AG09309 (cell line): ENCODE measurements around the gene USP34.
"Not testable (repeated sequence)": the region's sequence is repeated elsewhere in the genome, so short reads cannot be mapped to it uniquely, and the experiment has no call there.

Experiments used
- DNase-seq: peaks from one replicate; pipeline ENCODE4 v3.0.0-alpha.2; 2010; ENCODE audit warnings: low read depth
- H3K4me3 ChIP-seq: 2 replicates; pipeline ENCODE4 v1.5.1; 2011; ENCODE audit warnings: mild to moderate bottlenecking, low read depth, low read length, moderate library complexity; ENCODE audit not compliant: control insufficient read depth
- TF ChIP-seq, protein P1 (sequence below): IDR thresholded peaks from 2 replicates; pipeline ENCODE4 v1.5.1; 2011; ENCODE audit warnings: mild to moderate bottlenecking, low read depth, low read length, inconsistent platforms; ENCODE audit not compliant: insufficient read depth, control insufficient read depth; ENCODE audit errors: missing control alignments

The USP34 gene

DNA sequence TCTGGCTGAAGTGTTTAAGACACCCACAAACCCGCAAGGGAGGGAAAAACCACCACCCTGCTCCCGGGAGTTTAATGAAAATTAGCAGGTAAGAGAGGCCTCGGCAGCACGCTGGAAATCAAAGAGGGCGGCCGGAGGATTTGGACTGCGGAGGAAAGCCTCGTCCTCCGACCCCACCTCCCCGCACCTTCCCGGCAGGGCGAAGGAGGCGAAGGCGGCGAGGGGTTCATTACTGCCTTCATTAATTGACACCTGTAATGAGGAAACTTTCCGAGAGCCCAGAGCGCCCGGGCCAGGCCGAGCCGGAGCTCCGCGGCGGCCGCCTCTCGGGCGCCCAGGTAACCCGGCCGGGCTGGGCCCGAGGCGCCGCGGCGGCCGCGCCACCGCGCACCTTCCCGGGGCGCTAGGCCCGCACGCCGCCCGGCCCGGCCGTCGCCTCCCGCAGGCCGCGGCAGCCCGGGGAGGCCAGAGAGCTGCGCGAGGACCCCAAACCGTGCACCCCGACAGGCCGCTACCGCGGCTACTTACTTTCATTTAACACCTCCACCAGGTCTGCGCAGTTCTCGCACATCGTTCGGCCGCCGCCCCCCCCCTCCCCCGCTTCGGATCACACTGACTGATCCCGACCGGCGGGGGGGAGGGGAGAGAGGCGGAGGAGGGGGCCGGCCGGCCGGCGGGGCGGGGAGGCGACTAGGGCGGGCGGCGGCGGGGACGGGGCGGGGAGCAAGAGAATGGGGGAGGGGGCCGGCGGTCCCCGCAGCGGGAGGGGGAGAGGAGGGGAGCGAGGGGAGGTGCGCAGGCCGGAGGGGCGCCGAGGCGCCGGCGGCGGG lies 550 bp downstream of the USP34 start:
- TF ChIP-seq, protein P1, sequence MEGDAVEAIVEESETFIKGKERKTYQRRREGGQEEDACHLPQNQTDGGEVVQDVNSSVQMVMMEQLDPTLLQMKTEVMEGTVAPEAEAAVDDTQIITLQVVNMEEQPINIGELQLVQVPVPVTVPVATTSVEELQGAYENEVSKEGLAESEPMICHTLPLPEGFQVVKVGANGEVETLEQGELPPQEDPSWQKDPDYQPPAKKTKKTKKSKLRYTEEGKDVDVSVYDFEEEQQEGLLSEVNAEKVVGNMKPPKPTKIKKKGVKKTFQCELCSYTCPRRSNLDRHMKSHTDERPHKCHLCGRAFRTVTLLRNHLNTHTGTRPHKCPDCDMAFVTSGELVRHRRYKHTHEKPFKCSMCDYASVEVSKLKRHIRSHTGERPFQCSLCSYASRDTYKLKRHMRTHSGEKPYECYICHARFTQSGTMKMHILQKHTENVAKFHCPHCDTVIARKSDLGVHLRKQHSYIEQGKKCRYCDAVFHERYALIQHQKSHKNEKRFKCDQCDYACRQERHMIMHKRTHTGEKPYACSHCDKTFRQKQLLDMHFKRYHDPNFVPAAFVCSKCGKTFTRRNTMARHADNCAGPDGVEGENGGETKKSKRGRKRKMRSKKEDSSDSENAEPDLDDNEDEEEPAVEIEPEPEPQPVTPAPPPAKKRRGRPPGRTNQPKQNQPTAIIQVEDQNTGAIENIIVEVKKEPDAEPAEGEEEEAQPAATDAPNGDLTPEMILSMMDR = no peak
- H3K4me3 ChIP-seq = peak overlapping the region; percentile 92

DNA sequence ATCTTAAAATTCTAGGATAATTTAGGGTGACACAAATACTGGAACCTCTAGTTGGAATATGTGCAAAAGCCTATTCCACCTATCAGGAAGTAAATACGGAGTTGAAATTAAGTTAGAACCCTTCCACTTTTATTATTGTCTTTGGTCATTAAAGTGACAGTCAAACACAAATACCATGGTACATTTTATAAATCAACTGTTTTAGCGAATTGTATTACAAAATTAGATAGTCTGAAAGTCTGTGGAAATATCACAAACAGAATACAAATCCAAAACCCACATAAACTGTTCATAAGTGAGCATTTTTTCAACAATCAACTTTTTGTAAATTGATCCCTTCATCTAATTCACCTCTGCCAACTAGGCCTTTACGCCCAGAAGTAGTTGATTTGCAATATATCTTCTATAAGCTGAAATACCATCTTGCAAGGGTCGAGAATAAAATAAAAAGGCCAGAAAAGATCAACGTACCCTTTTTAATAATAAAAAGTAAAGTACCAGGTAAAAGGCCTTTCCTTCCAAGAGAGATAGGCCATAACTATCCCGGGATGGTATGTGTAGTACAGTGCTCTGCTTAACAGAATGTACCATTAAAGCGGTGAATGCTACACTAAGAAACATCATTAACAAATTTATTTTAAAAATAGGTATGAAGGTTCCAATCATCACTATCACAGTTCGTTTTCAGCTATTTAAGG lies 1.3 kb downstream of the USP34 start:
- TF ChIP-seq, protein P1 = no peak
- DNase-seq = no peak
- peak overlapping the region; percentile 92 for H3K4me3 ChIP-seq

More for the DNA sequence above, 550 bp downstream of the USP34 start:
- DNase-seq = no peak

DNA sequence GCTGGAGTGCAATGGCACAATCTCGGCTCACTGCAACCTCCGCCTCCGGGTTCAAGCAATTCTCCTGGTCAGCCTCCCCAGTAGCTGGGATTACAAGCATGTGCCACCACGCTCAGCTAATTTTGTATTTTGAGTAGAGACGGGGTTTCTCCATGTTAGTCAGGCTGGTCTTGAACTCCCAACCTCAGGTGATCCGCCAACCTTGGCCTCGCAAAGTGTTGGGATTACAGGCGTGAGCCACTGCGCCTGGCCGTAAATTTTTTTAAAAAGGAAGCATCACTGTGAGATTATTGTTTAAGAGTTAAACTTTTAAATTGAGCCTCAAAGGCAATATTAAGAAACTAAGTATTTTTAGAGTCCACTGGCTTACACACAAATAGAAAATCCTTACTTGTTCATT lies 2.7 kb downstream of the USP34 start:
- not testable (repeated sequence) for DNase-seq, H3K4me3 ChIP-seq

DNA sequence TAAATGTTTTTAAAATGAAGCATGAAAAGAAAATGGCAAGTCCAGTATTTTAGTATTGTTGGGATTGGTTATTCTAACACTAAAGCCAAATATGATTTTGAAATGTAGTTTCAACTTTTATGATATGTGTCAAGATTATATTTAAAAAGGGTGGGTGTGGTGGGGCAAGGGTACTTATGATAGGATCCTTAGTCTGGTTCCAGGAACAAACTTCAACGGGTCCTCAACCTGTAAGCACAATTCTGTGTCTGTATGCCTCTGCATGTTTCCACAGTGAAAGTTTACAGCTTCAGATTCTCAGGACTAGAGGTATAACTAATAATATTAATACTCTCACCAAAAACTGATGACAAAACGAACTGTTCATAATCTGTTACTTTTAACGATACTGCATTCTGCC lies 5.8 kb downstream of the USP34 start:
- TF ChIP-seq, protein P1 = no peak
- no peak overlapping the region for H3K4me3 ChIP-seq
- no peak for DNase-seq

DNA sequence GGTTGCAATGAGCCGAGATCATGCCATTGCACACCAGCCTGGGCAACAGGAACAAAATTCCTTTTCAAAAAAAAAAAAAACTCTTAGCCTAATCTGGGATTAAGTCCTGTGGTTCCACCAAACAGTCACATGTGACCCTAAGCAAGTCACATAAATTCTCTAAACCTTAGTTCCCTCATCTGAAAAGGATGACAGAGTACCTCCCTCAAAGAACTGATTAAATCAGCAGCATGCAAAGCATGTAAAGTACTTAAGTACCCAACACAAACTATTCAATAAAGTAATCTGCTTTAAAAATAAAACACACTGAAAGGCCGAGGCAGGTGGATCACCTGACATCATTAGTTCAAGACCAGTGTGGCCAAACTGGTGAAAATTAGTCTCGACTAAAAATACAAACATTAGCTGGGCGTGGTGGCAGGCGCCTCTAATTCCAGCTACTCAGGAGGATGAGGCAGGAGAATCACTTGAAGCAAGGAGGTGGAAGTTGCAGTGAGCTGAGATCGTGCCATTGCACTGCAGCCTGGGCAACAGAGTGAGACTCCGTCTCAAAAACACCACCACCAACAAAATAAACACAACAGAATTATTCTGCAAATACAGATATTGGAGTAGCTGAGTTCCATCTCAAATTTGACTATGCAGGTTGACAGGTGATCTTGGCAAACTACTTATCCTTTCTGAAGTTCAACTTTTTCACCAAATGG lies 7.0 kb downstream of the USP34 start:
- H3K4me3 ChIP-seq = no peak overlapping the region
- no peak for DNase-seq
- TF ChIP-seq, protein P1 = no peak

DNA sequence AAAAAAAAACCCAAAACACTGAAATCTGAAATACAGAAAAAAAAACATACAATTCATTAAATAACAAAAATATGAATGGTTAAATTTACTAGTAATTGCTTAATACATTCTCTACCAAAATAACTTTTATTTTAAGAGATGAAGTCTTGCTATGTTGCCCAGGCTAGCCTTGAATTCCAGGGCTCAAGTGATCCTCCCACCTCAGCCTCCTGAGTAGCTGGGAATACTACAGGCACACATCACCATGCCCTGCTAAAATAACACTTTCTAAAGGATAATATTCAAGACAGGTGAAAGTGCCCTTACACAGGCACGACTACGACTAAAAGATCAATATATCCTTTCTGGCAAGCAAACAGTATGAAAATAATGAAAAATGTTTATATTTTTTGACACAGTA lies 9.5 kb downstream of the USP34 start:
- no peak overlapping the region for H3K4me3 ChIP-seq
- no peak for DNase-seq
- TF ChIP-seq, protein P1 = no peak

DNA sequence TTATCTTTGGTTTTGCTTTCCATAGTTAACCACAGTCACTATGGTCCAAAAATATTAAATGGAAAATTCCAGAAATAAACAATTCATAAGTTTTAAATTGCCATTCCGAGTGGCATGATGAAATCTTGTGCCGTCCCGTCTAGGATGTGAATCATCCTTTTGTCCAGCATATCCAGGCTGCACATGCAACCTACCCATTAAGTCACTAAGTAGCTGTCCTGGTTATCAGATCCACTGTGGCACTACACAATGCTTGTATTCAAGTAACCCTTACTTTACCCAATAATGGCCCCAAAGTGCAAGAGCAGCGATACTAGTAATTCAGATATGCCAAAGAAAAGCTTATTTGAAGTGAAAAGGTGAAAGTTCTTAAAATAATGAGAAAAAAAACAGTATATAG lies 10.7 kb downstream of the USP34 start:
- TF ChIP-seq, protein P1 = no peak
- peak; percentile 58 for DNase-seq
- H3K4me3 ChIP-seq = no peak overlapping the region
